Esophagus squamous epithelium (tissue), 4 donors: ENCODE data around the gene NR1H3.

Experiments used
- POLR2A ChIP-seq, 4 donors: fragments of 450-650 bp; IDR thresholded peaks; one replicate each; pipeline ENCODE4 v1.6.1; 2017; ENCODE audit warnings: antibody characterized with exemption in 4 of 4, mild to moderate bottlenecking in 4 of 4, moderate library complexity in 3 of 4
- TF ChIP-seq, protein P1 (sequence below), 6 experiments: fragments of 450-650 bp in 4 of 6; fragments of 200-600 bp in 2 of 6; sonication (generic) in 2 of 6; IDR thresholded peaks; one replicate each; pipeline ENCODE4 v1.5.1; 2016 to 2019; ENCODE audit warnings: antibody characterized with exemption in 6 of 6, mild to moderate bottlenecking in 4 of 6, moderate library complexity in 4 of 6

DNA sequence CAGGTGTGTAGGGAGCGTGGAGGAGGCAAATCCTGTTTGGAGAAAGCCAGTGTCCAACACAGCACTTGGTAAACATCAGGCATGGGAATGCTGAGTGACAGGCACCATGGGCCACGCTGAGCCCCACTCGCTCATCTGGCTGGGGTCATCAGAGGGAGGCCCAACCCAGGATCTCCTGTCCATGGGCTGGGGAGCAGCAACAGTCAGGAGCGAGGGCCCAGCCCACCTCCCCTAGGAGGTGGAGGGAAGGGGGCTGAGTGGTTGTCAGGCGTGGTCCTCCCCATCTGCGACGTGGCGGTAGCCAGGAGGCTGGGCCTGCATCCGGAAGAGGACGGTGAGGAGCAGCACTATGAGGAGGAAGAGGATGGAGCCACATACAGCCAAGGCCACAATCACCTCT, 17.9 kb upstream of the NR1H3 start:
- TF ChIP-seq, protein P1, sequence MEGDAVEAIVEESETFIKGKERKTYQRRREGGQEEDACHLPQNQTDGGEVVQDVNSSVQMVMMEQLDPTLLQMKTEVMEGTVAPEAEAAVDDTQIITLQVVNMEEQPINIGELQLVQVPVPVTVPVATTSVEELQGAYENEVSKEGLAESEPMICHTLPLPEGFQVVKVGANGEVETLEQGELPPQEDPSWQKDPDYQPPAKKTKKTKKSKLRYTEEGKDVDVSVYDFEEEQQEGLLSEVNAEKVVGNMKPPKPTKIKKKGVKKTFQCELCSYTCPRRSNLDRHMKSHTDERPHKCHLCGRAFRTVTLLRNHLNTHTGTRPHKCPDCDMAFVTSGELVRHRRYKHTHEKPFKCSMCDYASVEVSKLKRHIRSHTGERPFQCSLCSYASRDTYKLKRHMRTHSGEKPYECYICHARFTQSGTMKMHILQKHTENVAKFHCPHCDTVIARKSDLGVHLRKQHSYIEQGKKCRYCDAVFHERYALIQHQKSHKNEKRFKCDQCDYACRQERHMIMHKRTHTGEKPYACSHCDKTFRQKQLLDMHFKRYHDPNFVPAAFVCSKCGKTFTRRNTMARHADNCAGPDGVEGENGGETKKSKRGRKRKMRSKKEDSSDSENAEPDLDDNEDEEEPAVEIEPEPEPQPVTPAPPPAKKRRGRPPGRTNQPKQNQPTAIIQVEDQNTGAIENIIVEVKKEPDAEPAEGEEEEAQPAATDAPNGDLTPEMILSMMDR (IDR thresholded peaks at IDR 0.05) = no peak
- no peak for TF ChIP-seq POLR2A (IDR thresholded peaks at IDR 0.05)
